GM18526 (cell line): ENCODE data around the gene GLRX3.

Source experiments
- POLR2A ChIP-seq: IDR thresholded peaks from 3 replicates; pipeline ENCODE4 v1.6.1; 2011; ENCODE audit not compliant: insufficient read length; ENCODE audit errors: extremely low read depth

The GLRX3 gene

GRCh38 chr10:130135676-130136225 is 440 bp upstream of the GLRX3 start:
- no peak for TF ChIP-seq POLR2A

- no peak for TF ChIP-seq POLR2A
Measured at GRCh38 chr10:130137090-130137448, 878 bp downstream of the GLRX3 start.

DNA sequence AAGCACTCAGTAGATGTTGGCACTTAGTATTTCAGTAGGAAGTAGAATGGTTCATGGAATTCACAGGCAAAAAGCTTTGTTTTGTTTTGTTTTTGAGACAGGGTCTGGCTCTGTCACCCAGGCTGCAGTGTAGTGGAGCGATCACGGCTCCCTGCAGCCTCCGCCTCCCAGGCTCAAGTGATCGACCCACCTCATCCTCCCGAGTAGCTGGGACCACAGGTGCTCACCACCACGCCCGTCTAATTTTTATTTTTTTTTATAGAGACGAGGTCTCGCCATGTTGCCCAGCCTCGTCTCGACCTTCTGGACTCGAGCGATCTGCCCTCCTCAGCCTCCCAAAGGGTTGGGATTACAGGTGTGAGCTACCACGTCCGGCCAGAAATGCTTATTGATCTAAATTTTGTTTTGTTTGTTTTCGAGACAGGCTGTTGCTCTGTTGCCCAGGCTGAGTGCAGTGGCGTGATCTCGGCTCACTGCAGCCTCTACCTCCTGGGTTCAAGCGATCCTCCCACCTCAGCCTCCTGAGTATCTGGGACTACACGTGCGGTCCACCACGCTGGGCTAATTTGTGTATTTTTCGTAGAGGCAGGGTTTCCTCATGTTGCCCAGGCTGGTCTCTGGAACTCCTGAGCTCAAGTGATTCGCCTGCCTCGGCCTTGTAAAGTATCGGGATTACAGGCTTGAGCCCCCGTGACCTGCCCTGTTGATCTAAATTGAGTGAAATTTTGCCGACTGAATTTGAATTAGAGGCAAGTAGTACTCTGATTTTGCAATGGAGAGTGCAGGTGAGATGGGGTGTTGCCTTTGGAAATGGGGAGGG is 1.7 kb downstream of the GLRX3 start:
- no peak for TF ChIP-seq POLR2A

DNA sequence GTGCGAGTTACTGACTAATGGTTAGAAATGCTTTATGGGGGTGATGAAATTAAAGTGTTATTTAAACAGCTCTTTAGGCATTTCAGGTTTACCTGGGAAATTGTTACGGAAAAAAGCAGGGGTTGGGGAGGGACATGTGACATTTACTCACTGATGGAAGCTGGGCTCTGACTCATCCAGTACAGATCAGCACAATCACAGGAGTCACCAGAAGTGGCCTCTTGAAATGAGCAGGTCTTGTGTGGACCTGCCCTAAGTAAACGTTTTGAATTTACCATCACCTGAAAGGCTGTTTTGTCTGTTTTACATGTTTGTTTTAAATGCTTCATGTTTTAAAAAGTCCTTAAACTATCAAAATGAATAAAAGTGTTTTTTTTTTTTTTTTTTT is 2.3 kb downstream of the GLRX3 start:
- no peak for TF ChIP-seq POLR2A

- TF ChIP-seq POLR2A = no peak
Measured at GRCh38 chr10:130140425-130140824, 4.2 kb downstream of the GLRX3 start.

- no peak for TF ChIP-seq POLR2A
Measured at GRCh38 chr10:130141038-130141437, 4.8 kb downstream of the GLRX3 start.

GRCh38 chr10:130141460-130141859 is 5.3 kb downstream of the GLRX3 start:
- no peak for TF ChIP-seq POLR2A

GRCh38 chr10:130141878-130142277 is 5.7 kb downstream of the GLRX3 start:
- peak; percentile 13 for TF ChIP-seq POLR2A

DNA sequence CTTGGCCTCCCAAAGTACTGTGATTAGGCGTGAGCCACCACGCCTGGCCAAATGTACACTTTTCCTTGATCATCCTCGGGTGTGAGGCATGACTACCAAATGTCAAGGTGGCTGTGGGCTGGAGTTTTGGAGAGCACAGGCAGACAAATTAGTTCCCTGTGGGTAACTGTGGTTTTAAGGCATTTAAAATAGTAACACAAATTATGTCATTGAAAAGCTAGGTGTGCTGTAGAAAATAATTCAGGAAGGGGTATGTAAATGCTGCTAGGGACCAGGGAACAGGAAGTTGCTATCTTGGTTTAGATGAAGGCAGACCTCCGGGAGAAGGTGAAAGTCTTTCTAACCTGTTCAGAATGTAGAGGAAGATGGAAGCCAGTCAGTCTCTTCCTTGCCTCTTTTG is 9.9 kb downstream of the GLRX3 start:
- no peak for TF ChIP-seq POLR2A

DNA sequence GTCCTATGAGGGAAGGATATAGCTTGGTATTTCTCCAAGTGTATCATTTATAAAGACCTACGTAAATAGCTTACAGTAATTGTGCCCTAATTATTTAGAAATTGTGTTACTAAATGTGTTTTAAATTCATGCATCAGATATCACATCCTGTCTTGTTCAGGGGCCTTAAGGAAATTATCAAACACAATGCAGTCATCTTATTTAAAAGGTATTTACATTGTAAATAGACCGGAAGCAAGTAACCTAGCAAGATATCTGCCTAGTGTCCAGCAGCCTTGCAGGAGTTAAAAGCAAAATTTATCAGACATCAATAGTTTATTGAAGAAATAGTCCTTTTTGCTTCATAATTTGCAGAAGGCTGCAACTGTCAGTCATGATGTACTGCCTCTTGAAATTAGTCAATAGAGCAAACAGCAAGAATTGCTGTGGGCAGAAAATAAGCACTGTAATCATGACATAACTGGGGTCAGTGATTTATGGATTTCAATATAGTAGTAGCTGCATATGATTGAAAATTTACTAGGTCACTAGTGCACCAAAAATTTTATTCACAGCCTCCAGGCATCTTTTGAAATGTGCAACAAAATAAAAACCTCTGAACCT is 23.1 kb downstream of the GLRX3 start:
- TF ChIP-seq POLR2A = no peak

DNA sequence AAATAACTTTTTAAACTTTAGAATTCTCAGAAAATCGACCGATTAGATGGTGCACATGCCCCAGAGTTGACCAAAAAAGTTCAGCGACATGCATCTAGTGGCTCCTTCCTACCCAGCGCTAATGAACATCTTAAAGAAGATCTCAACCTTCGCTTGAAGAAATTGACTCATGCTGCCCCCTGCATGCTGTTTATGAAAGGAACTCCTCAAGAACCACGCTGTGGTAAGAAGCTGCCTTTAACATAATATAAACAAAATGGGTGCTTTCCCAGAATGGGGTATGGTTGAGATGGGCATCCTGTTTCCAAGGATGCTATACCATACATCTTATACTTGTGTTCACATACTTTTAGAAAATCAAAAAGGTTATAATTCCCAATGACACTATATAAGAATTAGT is 24.6 kb downstream of the GLRX3 start:
- no peak for TF ChIP-seq POLR2A

- TF ChIP-seq POLR2A = no peak
Measured at GRCh38 chr10:130161331-130161730, 25.1 kb downstream of the GLRX3 start.

GRCh38 chr10:130167193-130167592 is 31.0 kb downstream of the GLRX3 start:
- no peak for TF ChIP-seq POLR2A

GRCh38 chr10:130167707-130168106 is 31.5 kb downstream of the GLRX3 start:
- no peak for TF ChIP-seq POLR2A

GRCh38 chr10:130169136-130169859 is 33.1 kb downstream of the GLRX3 start:
- TF ChIP-seq POLR2A = no peak

GRCh38 chr10:130171196-130171595 is 35.0 kb downstream of the GLRX3 start:
- TF ChIP-seq POLR2A = no peak
